ENCODE results near the gene ALOX12B. TPM values are rescaled to one million over a fixed set of nuclear protein-coding genes. Genes with fewer than 3 reads are reported as not detected.
"Not testable (repeated sequence)": the region's sequence is repeated elsewhere in the genome, so short reads cannot be mapped to it uniquely, and the experiment has no call there.

The ALOX12B gene
- total RNA-seq, 1 donor from 2014 or later, result not detected

GRCh38 chr17:8032442-8032841 is 55.1 kb downstream of the ALOX12B start:
- Mint-ChIP-seq H3K9me3 (peaks cover 2% of the 10 kb centered on the region), H3K27ac (no peak overlapping the region), H3K27me3 (peaks cover 37% of the 10 kb centered on the region), H3K4me1 (ENCODE audit: unreplicated experiment) (no peaks in the 10 kb centered on the region), H3K36me3 (no peaks in the 10 kb centered on the region), H3K4me3 (no peak overlapping the region)
- no peak for DNase-seq (ENCODE audit: extremely low spot score, unreplicated experiment)
- TF ChIP-seq, protein P1, sequence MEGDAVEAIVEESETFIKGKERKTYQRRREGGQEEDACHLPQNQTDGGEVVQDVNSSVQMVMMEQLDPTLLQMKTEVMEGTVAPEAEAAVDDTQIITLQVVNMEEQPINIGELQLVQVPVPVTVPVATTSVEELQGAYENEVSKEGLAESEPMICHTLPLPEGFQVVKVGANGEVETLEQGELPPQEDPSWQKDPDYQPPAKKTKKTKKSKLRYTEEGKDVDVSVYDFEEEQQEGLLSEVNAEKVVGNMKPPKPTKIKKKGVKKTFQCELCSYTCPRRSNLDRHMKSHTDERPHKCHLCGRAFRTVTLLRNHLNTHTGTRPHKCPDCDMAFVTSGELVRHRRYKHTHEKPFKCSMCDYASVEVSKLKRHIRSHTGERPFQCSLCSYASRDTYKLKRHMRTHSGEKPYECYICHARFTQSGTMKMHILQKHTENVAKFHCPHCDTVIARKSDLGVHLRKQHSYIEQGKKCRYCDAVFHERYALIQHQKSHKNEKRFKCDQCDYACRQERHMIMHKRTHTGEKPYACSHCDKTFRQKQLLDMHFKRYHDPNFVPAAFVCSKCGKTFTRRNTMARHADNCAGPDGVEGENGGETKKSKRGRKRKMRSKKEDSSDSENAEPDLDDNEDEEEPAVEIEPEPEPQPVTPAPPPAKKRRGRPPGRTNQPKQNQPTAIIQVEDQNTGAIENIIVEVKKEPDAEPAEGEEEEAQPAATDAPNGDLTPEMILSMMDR (conservative IDR thresholded peaks at IDR 0.05), result no peak

- H3K9me3 Mint-ChIP-seq, result no peaks in the 10 kb centered on the region
- no peaks in the 10 kb centered on the region for H3K4me1 Mint-ChIP-seq (ENCODE audit: unreplicated experiment)
- no peaks in the 10 kb centered on the region for H3K36me3 Mint-ChIP-seq
- no peak overlapping the region for H3K27ac Mint-ChIP-seq
- TF ChIP-seq, protein P1 (conservative IDR thresholded peaks at IDR 0.05), result no peak
- peaks cover 39% of the 10 kb centered on the region for H3K27me3 Mint-ChIP-seq
- no peak overlapping the region for H3K4me3 Mint-ChIP-seq
- no peak for DNase-seq (ENCODE audit: extremely low spot score, unreplicated experiment)
Observed at GRCh38 chr17:8031950-8032349, 55.6 kb downstream of the ALOX12B start.

DNA sequence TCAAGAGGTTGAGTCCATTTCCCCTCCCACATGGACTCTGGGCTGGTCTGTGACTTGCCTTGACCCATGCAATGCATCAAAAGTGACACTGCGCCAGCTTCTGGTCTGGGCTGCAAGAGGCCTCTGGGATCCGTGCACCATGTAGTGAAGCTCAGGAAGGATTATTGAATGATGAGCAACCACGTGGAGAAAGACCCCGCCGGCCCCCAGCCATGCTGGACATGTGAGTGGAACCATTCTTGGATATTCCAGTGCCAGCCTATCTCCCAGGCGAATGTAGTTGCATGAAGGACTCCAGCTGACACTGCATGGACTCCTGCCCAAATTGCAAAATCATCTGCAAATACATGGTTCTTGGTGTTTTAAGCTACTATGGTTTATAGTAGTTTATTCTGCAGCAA is 56.3 kb downstream of the ALOX12B start:
- Mint-ChIP-seq H3K36me3 (no peaks in the 10 kb centered on the region), H3K4me3 (no peak overlapping the region), H3K9me3 (no peaks in the 10 kb centered on the region), H3K27ac (no peak overlapping the region), H3K4me1 (ENCODE audit: unreplicated experiment) (no peaks in the 10 kb centered on the region), H3K27me3 (peaks cover 41% of the 10 kb centered on the region)
- TF ChIP-seq, protein P1 (conservative IDR thresholded peaks at IDR 0.05), result no peak
- DNase-seq (ENCODE audit: extremely low spot score, unreplicated experiment), result no peak

DNA sequence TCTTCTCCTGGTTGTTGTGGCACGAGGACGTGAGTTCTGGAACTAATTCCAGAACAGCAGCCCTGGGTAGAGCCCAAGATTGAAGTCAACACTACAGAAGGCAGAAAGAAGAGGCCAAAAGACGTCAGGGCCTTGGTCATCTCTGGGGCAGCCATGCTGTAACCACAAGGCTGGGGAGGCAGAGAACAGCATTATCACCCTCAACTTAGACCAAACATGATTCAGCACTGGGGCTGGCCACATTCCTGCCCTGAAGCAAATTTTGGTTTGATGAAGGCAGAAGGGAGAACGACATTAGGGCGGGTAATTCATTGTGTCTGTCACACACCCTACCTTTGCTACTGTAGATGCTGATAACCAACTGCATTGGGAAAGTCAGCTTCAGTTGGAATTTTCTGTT is 58.4 kb downstream of the ALOX12B start:
- H3K4me1 Mint-ChIP-seq (ENCODE audit: unreplicated experiment), result no peaks in the 10 kb centered on the region
- H3K27ac Mint-ChIP-seq, result no peak overlapping the region
- H3K27me3 Mint-ChIP-seq, result peaks cover 32% of the 10 kb centered on the region
- TF ChIP-seq, protein P1 (conservative IDR thresholded peaks at IDR 0.05), result no peak
- DNase-seq (ENCODE audit: extremely low spot score, unreplicated experiment), result no peak
- no peaks in the 10 kb centered on the region for H3K9me3 Mint-ChIP-seq
- no peak overlapping the region for H3K4me3 Mint-ChIP-seq
- no peaks in the 10 kb centered on the region for H3K36me3 Mint-ChIP-seq

GRCh38 chr17:8025176-8025911 is 62.2 kb downstream of the ALOX12B start:
- no peak overlapping the region for H3K27ac Mint-ChIP-seq
- DNase-seq (ENCODE audit: extremely low spot score, unreplicated experiment), result no peak
- H3K4me1 Mint-ChIP-seq (ENCODE audit: unreplicated experiment), result peaks cover 6% of the 10 kb centered on the region
- H3K27me3 Mint-ChIP-seq, result peaks cover 27% of the 10 kb centered on the region
- TF ChIP-seq, protein P1 (conservative IDR thresholded peaks at IDR 0.05), result no peak
- H3K36me3 Mint-ChIP-seq, result no peaks in the 10 kb centered on the region
- H3K4me3 Mint-ChIP-seq, result no peak overlapping the region
- H3K9me3 Mint-ChIP-seq, result no peaks in the 10 kb centered on the region

GRCh38 chr17:8024161-8024560 is 63.4 kb downstream of the ALOX12B start:
- H3K4me3 Mint-ChIP-seq; DNase-seq (ENCODE audit: extremely low spot score, unreplicated experiment); H3K36me3 Mint-ChIP-seq; H3K27ac Mint-ChIP-seq; H3K9me3 Mint-ChIP-seq; H3K4me1 Mint-ChIP-seq (ENCODE audit: unreplicated experiment): not testable (repeated sequence)
- peaks cover 32% of the 10 kb centered on the region for H3K27me3 Mint-ChIP-seq

Small RNAs within 50 kb of the gene (microRNA-seq; reads per million reads assigned to microRNA genes)
- gene MIR4314, result not detected

Other genes starting within 250 kb of the ALOX12B start
- gene TMEM88, start 232.7 kb downstream of the ALOX12B start, total RNA-seq (ENCODE audit: low replicate concordance), result 4.5 and 10.2 TPM in 2 replicates
- gene NAA38, start 230.2 kb downstream of the ALOX12B start, total RNA-seq (ENCODE audit: low replicate concordance), result 43.6 and 64.9 TPM in 2 replicates
- 16.6 and 17.9 TPM in 2 replicates for gene CYB5D1, start 229.7 kb downstream of the ALOX12B start, total RNA-seq (ENCODE audit: low replicate concordance)
- gene CHD3, start 198.9 kb downstream of the ALOX12B start, total RNA-seq (ENCODE audit: low replicate concordance), result 170 and 172 TPM in 2 replicates
- 3.3 and 3.8 TPM in 2 replicates for gene RNF227, start 171.4 kb downstream of the ALOX12B start, total RNA-seq (ENCODE audit: low replicate concordance)
- 2.8 and 9.9 TPM in 2 replicates for gene KCNAB3, start 157.9 kb downstream of the ALOX12B start, total RNA-seq (ENCODE audit: low replicate concordance)
- gene TRAPPC1, start 155.8 kb downstream of the ALOX12B start, total RNA-seq (ENCODE audit: low replicate concordance), result 145 and 150 TPM in 2 replicates
- gene CNTROB, start 155.5 kb downstream of the ALOX12B start, total RNA-seq (ENCODE audit: low replicate concordance), result 23.3 and 42.6 TPM in 2 replicates
- gene GUCY2D, start 85.1 kb downstream of the ALOX12B start, total RNA-seq (ENCODE audit: low replicate concordance), result 0.29 and 0.43 TPM in 2 replicates
- not detected in 2 replicates for gene ALOX15B, start 48.7 kb downstream of the ALOX12B start, total RNA-seq (ENCODE audit: low replicate concordance)
- 0.14 TPM in 1 of 2 replicates, not detected in the other for gene ALOXE3, start 30.8 kb upstream of the ALOX12B start, total RNA-seq (ENCODE audit: low replicate concordance)
- 0.46 TPM in 1 of 2 replicates, not detected in the other for gene HES7, start 36.4 kb upstream of the ALOX12B start, total RNA-seq (ENCODE audit: low replicate concordance)
- 31.0 and 33.2 TPM in 2 replicates for gene PER1, start 64.7 kb upstream of the ALOX12B start, total RNA-seq (ENCODE audit: low replicate concordance)
- gene VAMP2, start 75.2 kb upstream of the ALOX12B start, total RNA-seq (ENCODE audit: low replicate concordance), result 44.7 and 46.3 TPM in 2 replicates
- gene TMEM107, start 88.7 kb upstream of the ALOX12B start, total RNA-seq (ENCODE audit: low replicate concordance), result 19.1 and 22.1 TPM in 2 replicates
- gene BORCS6, start 102.5 kb upstream of the ALOX12B start, total RNA-seq (ENCODE audit: low replicate concordance), result 4.8 and 6.9 TPM in 2 replicates
- 35.0 and 108 TPM in 2 replicates for gene AURKB, start 122.9 kb upstream of the ALOX12B start, total RNA-seq (ENCODE audit: low replicate concordance)
- 42.6 and 43.1 TPM in 2 replicates for gene CTC1, start 160.3 kb upstream of the ALOX12B start, total RNA-seq (ENCODE audit: low replicate concordance)
- 54.5 and 117 TPM in 2 replicates for gene PFAS, start 161.6 kb upstream of the ALOX12B start, total RNA-seq (ENCODE audit: low replicate concordance)
- gene RANGRF, start 201.0 kb upstream of the ALOX12B start, total RNA-seq (ENCODE audit: low replicate concordance), result 21.9 and 30.9 TPM in 2 replicates
- 4.0 and 5.6 TPM in 2 replicates for gene SLC25A35, start 207.7 kb upstream of the ALOX12B start, total RNA-seq (ENCODE audit: low replicate concordance)
- 0.24 TPM in 1 of 2 replicates, not detected in the other for gene ARHGEF15, start 222.5 kb upstream of the ALOX12B start, total RNA-seq (ENCODE audit: low replicate concordance)

Data from type B pancreatic cell (in vitro differentiated cells).